Heart left ventricle (tissue), 16 donors: ENCODE measurements around the gene SP6. TPM values are rescaled to one million over a fixed set of nuclear protein-coding genes. Genes with fewer than 3 reads are reported as not detected.

ENCODE experiments used
- ATAC-seq, 4 donors: fragments of 200-7000 bp; cut with Tn5 transposase; one replicate each; pipeline ENCODE4 v1.9.1; 2020 to 2022; ENCODE audit warnings: moderate library complexity in 4 of 4, mild to moderate bottlenecking in 3 of 4, moderate number of reproducible peaks in 1 of 4
- DNase-seq, 5 donors: peaks; one replicate each; pipeline ENCODE4 v3.0.0-alpha.2; 2020
- H3K27ac ChIP-seq, 12 donors: fragments of 200-600 bp; sonication (generic) in 4 of 12; one replicate each; pipeline versions ENCODE4 v1.5.0 to v1.8.0; 2016 to 2022; ENCODE audit warnings: mild to moderate bottlenecking in 2 of 12
- H3K27me3 ChIP-seq, 9 donors: fragments of 200-600 bp; sonication (generic) in 2 of 9; one replicate each; pipeline versions ENCODE4 v1.5.1 to v1.8.0; 2016 to 2022; ENCODE audit warnings: mild to moderate bottlenecking in 3 of 9
- H3K36me3 ChIP-seq, 9 donors: fragments of 200-600 bp; sonication (generic) in 2 of 9; one replicate each; pipeline versions ENCODE4 v1.5.0 to v1.8.0; 2018 to 2022; ENCODE audit warnings: mild to moderate bottlenecking in 2 of 9
- H3K4me1 ChIP-seq, 12 donors: fragments of 200-600 bp; sonication (generic) in 4 of 12; one replicate each; pipeline versions ENCODE4 v1.5.0 to v1.8.0; 2016 to 2022; ENCODE audit warnings: mild to moderate bottlenecking in 3 of 12
- H3K4me3 ChIP-seq, 12 donors: fragments of 200-600 bp; sonication (generic) in 4 of 12; one replicate each; pipeline versions ENCODE4 v1.5.0 to v1.8.0; 2017 to 2022; ENCODE audit warnings: mild to moderate bottlenecking in 9 of 12, moderate library complexity in 4 of 12
- H3K9me3 ChIP-seq, 12 donors: fragments of 200-600 bp; sonication (generic) in 4 of 12; one replicate each; pipeline versions ENCODE4 v1.5.0 to v1.8.0; 2016 to 2022; ENCODE audit warnings: mild to moderate bottlenecking in 1 of 12
- CTCF ChIP-seq, 12 donors: fragments of 200-600 bp; sonication (generic) in 4 of 12; IDR thresholded peaks; one replicate each; pipeline versions ENCODE4 v1.5.0 to v1.8.0; 2018 to 2022; ENCODE audit warnings: antibody characterized with exemption in 12 of 12, mild to moderate bottlenecking in 5 of 12
- POLR2A ChIP-seq, 2 donors: fragments of 450-650 bp; IDR thresholded peaks; one replicate each; pipeline ENCODE4 v1.6.1; 2017; ENCODE audit warnings: antibody characterized with exemption in 2 of 2, mild to moderate bottlenecking in 2 of 2, moderate library complexity in 2 of 2
- WGBS, 4 donors: extraction: QIAGEN DNeasy Blood & Tissue Kit in 2 of 4; methylation state at CpG; one replicate each; pipeline versions ENCODE4 v1.1.5 to v1.1.7; 2013 to 2018; 5-methylcytosine and 5-hydroxymethylcytosine counted together
- intact Hi-C, 10 donors: fragments of 100-400 bp; cut with DNase I; formaldehyde crosslinking; loops; one replicate each; pipeline versions ENCODE4 v1.11.1 to v1.14.2; 2022
- long read RNA-seq, 3 donors: library from polyadenylated mRNA; unstranded; transcript quantifications; one replicate each; pipeline ENCODE4 v2.0.0, GENCODE V29; 2020 to 2021
- polyA plus RNA-seq, 2 donors: library from polyadenylated mRNA; stranded (reverse); fragments of 200-250 nt; gene quantifications; one replicate each; pipeline ENCODE4 v1.2.3, GENCODE V29; 2013
- total RNA-seq, 9 donors: library from RNA; depleted of rRNA in 2 of 9; stranded (reverse); fragments of >200 nt in 2 of 9; fragmentation: NEBNext Ultra II Directional in 3 of 9; extraction: Animal tissue kit (Norgen Biotek cat#: 25700) in 3 of 9; gene quantifications; one replicate each; pipeline versions ENCODE4 v1.1.0 to v1.2.4, GENCODE V29; 2016 to 2023
- donor health status: ischemic (EF 13 %, LVEDD 7.1; RV severe dilation, severe dysfunction).
- donor health status: healthy with polysubstance abuse.
- donor health status: DM: no; HTN: yes; CAD: no.
- donor health status: DM: no; HTN: no; CAD: no.
- donor health status: ischemic (EF 25% LVEDD 6.9; RV normal size, moderate dysfunction).
- donor health status: ischemic (EF 25% LVEDD 5.7; RV mildly dilated, moderate dysfunction).
- donor health status: healthy.
- donor health status: DM: yes; HTN: yes; CAD: no.
- donor health status: ischemic (EF 35%, LVEDD 5.7; RV mildly dilated, moderate dysfunction).
- donor health status: nonischemic (EF 11% LVEDD 7.7; RV severe dilation, severe dysfunction).
- donor health status: DM: yes; HTN: yes; CAD: no.
- donor health status: PGD.
- donor health status: ischemic (EF 29% LVEDD 5.4; RV normal size, mild dysfunction).
- donor health status: nonischemic (EF 23%, LVEDD 6.1; RV moderate dilation, normal function).

Gene SP6
- total RNA-seq (under 1 TPM in 7 of 9 donors, not detected in 2; 0.12 to 0.88 (median 0.32) TPM), polyA plus RNA-seq (1 to 10 TPM in 1 of 2 donors, under 1 TPM in 1; 0.19 to 2.5 TPM)
- long read RNA-seq, donor 1, result 0 reads
- long read RNA-seq, donor 2, result 0 reads
- long read RNA-seq, donor 3, result 0 reads

GRCh38 chr17:47850692-47851573 lies at the start of gene SP6:
TSS of gene SP6 (minus strand) at chr17:47851163. CDS start at chr17:47848429, 2,734 bp downstream.
- intact Hi-C loops, result loop anchor here in 1 of 10 donors (2.0 kb wide), 1 partner anchor 32 kb away; no protein-coding TSS in a partner anchor
- ATAC-seq (peak; percentile 33 to 91 (median 86)), DNase-seq (peak in 4 of 5 donors; percentile 40 to 65 (median 50))
- 3 to 6% (median 6%) methylated on average over 50 to 71 of the region's 71 CpGs for WGBS, 4 donors
- Histone ChIP-seq H3K27me3 (peaks cover 30 to 99% (median 79%) of the 10 kb centered on the region in 9 donors), H3K9me3 (no peaks in the 10 kb centered on the region), H3K4me3 (peak within 1 kb of the TSS in 11 of 12 donors; percentile 31 to 55 (median 47)), H3K4me1 (peaks cover 4 to 32% (median 12%) of the 10 kb centered on the region in 12 donors), H3K27ac (no peak within 1 kb of the TSS), H3K36me3 (no peaks in the 10 kb centered on the region)
- TF ChIP-seq POLR2A (IDR thresholded peaks at IDR 0.05), result peak in 1 of 2 donors; percentile 36
- peak in 7 of 12 donors; percentile 12 to 49 (median 31) for TF ChIP-seq CTCF (IDR thresholded peaks at IDR 0.05)

GRCh38 chr17:47899643-47900042 lies 48.7 kb upstream of the SP6 start:
- H3K9me3 ChIP-seq, result no peaks in the 10 kb centered on the region
- H3K4me3 ChIP-seq, result no peak overlapping the region
- H3K27me3 ChIP-seq, result no peaks in the 10 kb centered on the region
- no peak for TF ChIP-seq POLR2A (IDR thresholded peaks at IDR 0.05)
- no peak for TF ChIP-seq CTCF (IDR thresholded peaks at IDR 0.05)
- 39 to 52% (median 47%) methylated on average over 5 of the region's 5 CpGs for WGBS, 4 donors
- intact Hi-C loops, result loop anchor here in 7 of 10 donors (2.0 to 10.0 kb wide), 5 partner anchors 41 to 205 kb away; partner anchors contain the start of genes PNPO (in 3 of the 7), CDK5RAP3 (in 1 of the 7) and TBKBP1 (in 1 of the 7)
- ATAC-seq (no peak), DNase-seq (peak in 1 of 5 donors; percentile 44)
- H3K27ac ChIP-seq, result peak overlapping the region in 11 of 12 donors; percentile 61 to 99 (median 84)
- peaks cover 4 to 84% (median 68%) of the 10 kb centered on the region in 12 donors for H3K4me1 ChIP-seq
- peaks cover 0 to 16% (median 0%) of the 10 kb centered on the region in 9 donors for H3K36me3 ChIP-seq

DNA sequence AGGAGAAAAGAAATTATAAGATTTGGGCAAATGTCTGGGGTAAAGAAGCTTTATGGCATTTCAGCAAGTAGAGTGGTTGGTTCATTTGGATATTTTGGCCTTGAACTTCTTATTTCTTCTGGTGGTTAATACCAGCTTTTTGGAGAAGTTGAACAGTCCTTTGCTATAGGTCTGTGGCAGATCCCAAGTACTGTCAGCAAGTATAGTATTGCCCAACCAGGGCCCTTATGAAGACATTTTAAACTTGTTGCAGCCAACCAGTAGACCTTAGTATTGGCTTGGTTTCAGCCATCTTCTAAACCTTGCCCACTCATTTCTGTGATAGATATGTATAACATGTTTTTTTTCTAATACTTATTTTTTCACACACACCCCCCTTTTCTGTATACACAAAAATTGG lies 47.3 kb upstream of the SP6 start:
- no peak for ATAC-seq

More for the DNA sequence above, 47.3 kb upstream of the SP6 start:
- intact Hi-C loops, result loop anchor here in 5 of 10 donors (5.0 to 10.0 kb wide), 4 partner anchors 44 to 203 kb away; partner anchors contain the start of genes CDK5RAP3 (in 1 of the 5), PNPO (in 1 of the 5) and TBKBP1 (in 1 of the 5)
- Histone ChIP-seq H3K4me3 (no peak overlapping the region), H3K36me3 (peaks cover 0 to 16% (median 0%) of the 10 kb centered on the region in 9 donors), H3K4me1 (peaks cover 0 to 75% (median 63%) of the 10 kb centered on the region in 12 donors), H3K9me3 (no peaks in the 10 kb centered on the region), H3K27me3 (no peaks in the 10 kb centered on the region), H3K27ac (peak overlapping the region; percentile 98 to 100 (median 99))
- DNase-seq, result no peak
- TF ChIP-seq CTCF (IDR thresholded peaks at IDR 0.05), result no peak
- TF ChIP-seq POLR2A (IDR thresholded peaks at IDR 0.05), result no peak
